Testis (tissue), 2 donors: Measurements from ENCODE around the gene TBC1D16.

Experiments
- CTCF ChIP-seq, 3 experiments: fragments of 450-650 bp in 2 of 3; fragments of 200-600 bp in 1 of 3; sonication (generic) in 1 of 3; IDR thresholded peaks; one replicate each; pipeline ENCODE4 v1.5.1; 2016 to 2019; ENCODE audit warnings: antibody characterized with exemption in 3 of 3, mild to moderate bottlenecking in 2 of 3, moderate library complexity in 1 of 3
- POLR2A ChIP-seq: fragments of 450-650 bp; IDR thresholded peaks from one replicate; pipeline ENCODE4 v1.6.1; 2017; ENCODE audit warnings: antibody characterized with exemption, mild to moderate bottlenecking, moderate library complexity

GRCh38 chr17:79913451-79913850 is 122.2 kb downstream of the TBC1D16 start:
- TF ChIP-seq CTCF (IDR thresholded peaks at IDR 0.05) (no peak), POLR2A (no peak)
